IPS-NIHi7 (cell line): ENCODE data around the gene EHMT1.

Experiments used
- DNase-seq: peaks from one replicate; pipeline ENCODE4 v3.0.0; 2012; ENCODE audit warnings: mixed read lengths; ENCODE audit errors: extremely low spot score

EHMT1 gene

GRCh38 chr9:137672907-137673791, 54.3 kb downstream of the EHMT1 start:
- DNase-seq, result no peak

- DNase-seq, result no peak
Measured at GRCh38 chr9:137673886-137674285, 55.1 kb downstream of the EHMT1 start.

- no peak for DNase-seq
Measured at GRCh38 chr9:137674307-137674975, 55.6 kb downstream of the EHMT1 start.

GRCh38 chr9:137674976-137675320, 56.1 kb downstream of the EHMT1 start:
- DNase-seq, result no peak

- DNase-seq, result no peak
Measured at GRCh38 chr9:137676998-137677397, 58.2 kb downstream of the EHMT1 start.

GRCh38 chr9:137678202-137678601, 59.4 kb downstream of the EHMT1 start:
- no peak for DNase-seq

- no peak for DNase-seq
Measured at GRCh38 chr9:137679249-137679648, 60.4 kb downstream of the EHMT1 start.

- DNase-seq, result no peak
Measured at GRCh38 chr9:137679695-137680305, 61.0 kb downstream of the EHMT1 start.

GRCh38 chr9:137680444-137681358, 61.9 kb downstream of the EHMT1 start:
- DNase-seq, result no peak

- no peak for DNase-seq
Measured at GRCh38 chr9:137682428-137683105, 63.8 kb downstream of the EHMT1 start.

GRCh38 chr9:137683262-137683864, 64.6 kb downstream of the EHMT1 start:
- no peak for DNase-seq

GRCh38 chr9:137685035-137685740, 66.4 kb downstream of the EHMT1 start:
- no peak for DNase-seq

GRCh38 chr9:137685741-137686420, 67.1 kb downstream of the EHMT1 start:
- DNase-seq, result no peak

- DNase-seq, result no peak
Measured at GRCh38 chr9:137688261-137688660, 69.5 kb downstream of the EHMT1 start.

GRCh38 chr9:137688725-137689124, 69.9 kb downstream of the EHMT1 start:
- no peak for DNase-seq

GRCh38 chr9:137689745-137690529, 71.1 kb downstream of the EHMT1 start:
- DNase-seq, result no peak

GRCh38 chr9:137690930-137691645, 72.3 kb downstream of the EHMT1 start:
- no peak for DNase-seq
